Measurements from ENCODE around the gene BAX.

Gene BAX

GRCh38 chr19:48963371-48964204, 8.9 kb downstream of the BAX start:
- no peak for DNase-seq

DNA sequence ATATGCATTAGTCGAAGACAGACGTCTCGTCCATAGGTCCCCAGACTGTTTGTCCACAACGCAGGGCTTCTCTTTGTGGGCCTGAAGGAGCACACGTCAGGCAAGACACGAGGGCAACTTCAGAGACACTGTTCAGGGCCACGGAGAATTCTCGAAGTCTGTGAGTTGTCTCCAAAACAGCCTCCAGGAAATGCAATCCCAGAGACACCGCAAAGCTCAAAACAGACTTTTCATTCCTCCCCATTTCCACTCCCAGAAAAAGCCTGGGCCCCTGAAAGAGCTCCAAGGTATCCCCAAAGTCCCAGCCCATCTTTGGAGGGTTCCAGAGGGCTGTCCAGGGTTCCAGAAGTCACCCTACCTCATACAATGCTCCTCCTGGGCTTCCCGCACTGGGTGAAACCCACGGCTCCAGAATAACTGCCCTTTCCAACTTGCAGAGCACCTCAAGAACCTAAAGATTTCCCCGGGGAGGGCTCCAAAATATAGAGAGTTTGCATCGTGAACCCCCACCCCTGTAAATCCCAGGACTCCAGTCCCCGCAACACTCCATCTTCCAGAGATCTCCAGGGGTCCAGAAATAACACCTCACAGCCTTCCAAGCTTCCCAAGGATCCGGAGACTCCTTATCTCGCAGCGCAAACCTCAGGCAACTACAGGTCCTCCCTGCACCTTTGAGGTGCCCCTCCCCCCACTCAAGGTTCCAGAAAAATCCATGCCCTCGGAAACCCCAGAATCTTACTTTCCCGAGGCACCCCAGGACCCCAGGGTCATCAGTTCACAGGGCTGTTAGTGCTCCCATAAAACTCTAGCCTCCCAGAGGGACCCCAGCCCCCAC, 9.7 kb downstream of the BAX start:
- DNase-seq = no peak

- peak; percentile 66 for DNase-seq
Measured at GRCh38 chr19:48965040-48965805, 10.5 kb downstream of the BAX start, which contains the start of gene FTL. TSS of gene FTL (plus strand) at chr19:48965309. CDS start at chr19:48965508, 199 bp downstream.

DNA sequence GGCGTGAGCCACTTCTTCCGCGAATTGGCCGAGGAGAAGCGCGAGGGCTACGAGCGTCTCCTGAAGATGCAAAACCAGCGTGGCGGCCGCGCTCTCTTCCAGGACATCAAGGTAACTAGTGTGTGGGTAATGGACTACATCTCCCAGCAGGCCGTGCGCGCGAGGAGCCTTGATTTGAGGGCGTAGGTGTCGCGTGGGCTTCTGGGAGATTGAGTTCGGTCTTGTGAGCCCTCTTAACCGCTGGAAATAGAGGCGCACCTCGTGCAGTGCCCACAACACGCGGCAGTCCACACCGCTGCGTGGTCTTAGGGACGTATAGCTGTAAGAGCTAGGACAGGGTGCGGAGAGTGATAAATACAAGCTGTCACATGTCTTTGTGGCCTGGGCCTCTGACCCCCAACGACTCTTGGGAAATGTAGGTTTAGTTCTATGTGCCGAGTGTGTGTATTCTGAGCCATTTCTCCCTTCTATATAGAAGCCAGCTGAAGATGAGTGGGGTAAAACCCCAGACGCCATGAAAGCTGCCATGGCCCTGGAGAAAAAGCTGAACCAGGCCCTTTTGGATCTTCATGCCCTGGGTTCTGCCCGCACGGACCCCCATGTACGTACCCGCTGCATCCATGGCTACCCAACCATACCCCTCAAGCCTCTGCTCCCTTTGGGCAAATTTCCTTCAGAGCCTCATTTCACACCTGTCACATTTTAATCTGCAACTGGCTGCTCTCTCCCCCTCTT, 11.3 kb downstream of the BAX start:
- no peak for DNase-seq

- DNase-seq = no peak
Measured at GRCh38 chr19:48966541-48967345, 12.1 kb downstream of the BAX start.

GRCh38 chr19:48967346-48968178, 12.9 kb downstream of the BAX start:
- DNase-seq = peak; percentile 20

GRCh38 chr19:48968179-48968661, 13.5 kb downstream of the BAX start:
- DNase-seq = no peak

GRCh38 chr19:48968813-48969218, 14.1 kb downstream of the BAX start:
- no peak for DNase-seq

DNA sequence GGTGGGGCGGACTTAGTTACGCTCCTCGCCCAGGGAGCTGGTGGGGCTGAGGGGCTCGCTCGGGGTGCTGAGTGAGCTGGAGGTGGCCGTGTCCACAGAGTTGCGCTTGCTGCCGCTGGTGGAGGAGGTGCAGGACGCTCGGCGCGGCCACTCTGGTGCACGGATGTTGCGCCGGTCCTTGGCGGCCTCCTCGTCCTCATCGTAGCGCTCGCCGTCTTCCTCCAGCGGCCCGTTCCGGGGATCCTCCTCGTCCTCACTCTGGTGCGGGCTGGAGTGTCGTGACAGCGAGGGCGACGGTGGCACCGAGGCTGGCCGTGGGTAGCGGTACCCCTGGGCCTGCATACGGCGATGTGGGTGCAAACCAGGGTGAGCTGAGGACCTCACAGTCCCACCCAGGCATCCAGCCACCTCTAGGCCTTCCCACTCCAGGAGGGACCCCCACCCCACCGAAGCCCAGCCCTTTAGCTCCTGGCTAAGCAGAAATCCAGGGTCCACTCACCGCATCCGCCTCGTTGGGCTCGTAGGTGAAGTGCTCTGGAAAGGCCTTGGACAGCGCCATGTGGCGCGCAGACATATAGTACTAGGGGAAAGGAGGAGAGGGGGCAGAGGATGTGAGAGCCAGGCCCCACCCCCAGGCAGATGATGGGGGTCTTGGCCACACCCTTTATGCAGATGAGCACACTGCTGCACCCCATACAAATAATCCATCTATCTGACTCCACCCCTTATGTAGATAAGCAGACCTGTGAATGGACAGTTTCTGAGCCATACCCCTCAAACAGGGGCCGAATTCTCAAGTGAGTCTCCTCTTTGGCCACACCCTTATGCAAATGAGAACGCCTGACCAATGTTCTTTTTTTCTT, 14.8 kb downstream of the BAX start:
- DNase-seq = peak; percentile 20

DNA sequence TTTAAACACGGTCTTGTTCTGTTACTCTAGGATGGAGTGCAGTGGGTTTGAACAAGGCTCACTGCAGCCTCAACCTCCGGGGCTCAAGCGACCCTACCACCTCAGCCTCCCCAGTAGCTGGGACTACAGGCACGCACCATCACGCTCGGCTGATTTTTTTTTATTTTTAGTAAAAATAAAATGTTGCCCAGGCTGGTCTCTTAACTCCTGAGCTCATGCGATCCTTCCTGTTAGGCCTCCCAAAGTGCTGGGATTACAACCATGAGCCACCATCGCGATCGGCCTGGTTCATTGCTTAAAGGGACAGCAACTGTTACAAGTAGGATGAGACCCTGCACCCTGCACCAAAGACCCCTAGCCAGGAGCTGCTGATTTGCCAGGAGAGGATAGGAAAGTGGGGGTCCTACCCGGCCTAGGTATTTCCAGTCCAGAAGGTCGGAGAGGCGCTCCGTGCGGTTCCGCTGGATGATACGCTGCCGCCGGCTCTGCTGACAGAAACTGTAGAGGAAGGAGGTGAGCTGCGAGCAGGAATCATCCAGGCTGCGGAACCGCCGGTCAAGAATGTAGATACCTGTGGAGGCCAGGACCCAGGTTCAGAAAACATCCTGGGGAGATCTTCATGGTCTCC, 15.6 kb downstream of the BAX start:
- no peak for DNase-seq

DNA sequence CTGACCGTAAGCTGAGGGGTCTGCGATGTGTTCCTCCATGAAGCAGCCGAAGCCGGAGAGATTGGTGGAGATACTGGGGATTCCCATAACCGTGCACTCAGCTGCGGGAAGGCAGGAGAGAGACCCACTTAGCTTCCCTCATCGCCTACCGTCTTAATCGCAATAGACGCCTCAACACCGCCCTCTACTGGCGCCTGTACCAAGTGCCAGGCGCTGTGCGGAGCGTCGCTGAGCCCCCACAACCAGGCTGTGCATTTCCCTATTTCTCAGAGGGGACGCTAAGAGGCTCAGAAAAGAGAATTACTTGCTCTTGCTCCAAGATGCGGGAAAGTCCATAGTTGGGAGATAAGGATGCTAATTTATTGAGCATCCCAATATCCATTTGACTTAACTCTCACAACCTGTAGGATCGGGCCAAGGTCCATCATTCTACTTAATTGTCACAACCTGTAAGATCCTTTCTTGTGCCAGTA, 16.3 kb downstream of the BAX start:
- no peak for DNase-seq

GRCh38 chr19:48975947-48976847, 21.5 kb downstream of the BAX start:
- no peak for DNase-seq

DNA sequence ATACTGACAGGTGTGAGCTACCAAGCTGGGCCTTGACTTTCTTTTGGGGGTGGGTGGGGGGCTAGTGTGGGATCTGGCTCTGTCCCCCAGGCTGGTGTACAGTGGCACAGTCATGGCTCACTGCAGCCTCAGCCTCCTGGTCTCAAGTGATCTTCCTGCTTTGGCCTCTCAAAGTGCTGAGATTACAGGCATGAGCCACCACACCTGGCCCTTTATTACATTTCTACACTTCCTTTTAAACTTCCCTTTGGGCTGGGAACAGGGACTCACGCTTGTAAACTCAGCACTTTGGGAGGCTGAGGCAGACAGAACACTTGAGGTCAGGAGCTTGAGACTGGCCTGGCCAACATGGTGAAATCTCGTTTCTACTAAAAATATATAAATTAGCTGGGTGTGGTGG, 22.4 kb downstream of the BAX start:
- DNase-seq = no peak

GRCh38 chr19:48982280-48982679, 27.6 kb downstream of the BAX start:
- no peak for DNase-seq

DNA sequence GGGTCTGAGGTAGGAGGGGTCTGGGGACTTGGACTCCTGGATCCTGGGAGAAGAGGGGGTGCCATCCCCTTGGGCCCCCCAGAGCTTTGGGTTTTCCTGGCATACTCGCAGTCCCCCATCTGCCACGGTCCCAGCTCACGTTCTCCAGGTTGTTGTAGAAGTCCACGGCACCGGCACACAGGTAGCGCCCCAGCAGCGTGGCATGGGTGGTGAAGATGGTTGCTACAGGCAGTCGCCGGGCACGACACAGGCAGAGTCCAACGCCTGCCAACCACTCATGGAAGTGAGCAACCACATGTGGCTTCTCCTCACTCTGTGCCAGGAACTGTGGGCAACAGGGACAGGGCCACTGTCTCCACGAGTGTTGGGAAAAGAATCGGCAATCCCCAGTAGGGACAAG, 31.0 kb downstream of the BAX start:
- DNase-seq = no peak

- no peak for DNase-seq
Measured at GRCh38 chr19:48986211-48986610, 31.5 kb downstream of the BAX start.

- no peak for DNase-seq
Measured at GRCh38 chr19:48987323-48987722, 32.6 kb downstream of the BAX start.

- DNase-seq = no peak
Measured at GRCh38 chr19:48988286-48988685, 33.6 kb downstream of the BAX start.

Measured in SIG-M5 (cell line).